Uterus (tissue), 2 donors: Measurements from ENCODE around the gene WWC1.

Experiments
- POLR2A ChIP-seq, 2 donors: fragments of 450-650 bp; IDR thresholded peaks; one replicate each; pipeline ENCODE4 v1.6.1; 2016; ENCODE audit warnings: antibody characterized with exemption in 2 of 2, mild to moderate bottlenecking in 1 of 2, moderate library complexity in 1 of 2
- TF ChIP-seq, protein P1 (sequence below), 4 experiments: fragments of 200-600 bp in 2 of 4; fragments of 450-650 bp in 2 of 4; sonication (generic) in 2 of 4; IDR thresholded peaks; one replicate each; pipeline ENCODE4 v1.5.1; 2016 to 2019; ENCODE audit warnings: antibody characterized with exemption in 4 of 4, mild to moderate bottlenecking in 2 of 4, moderate library complexity in 1 of 4

- TF ChIP-seq, protein P1, sequence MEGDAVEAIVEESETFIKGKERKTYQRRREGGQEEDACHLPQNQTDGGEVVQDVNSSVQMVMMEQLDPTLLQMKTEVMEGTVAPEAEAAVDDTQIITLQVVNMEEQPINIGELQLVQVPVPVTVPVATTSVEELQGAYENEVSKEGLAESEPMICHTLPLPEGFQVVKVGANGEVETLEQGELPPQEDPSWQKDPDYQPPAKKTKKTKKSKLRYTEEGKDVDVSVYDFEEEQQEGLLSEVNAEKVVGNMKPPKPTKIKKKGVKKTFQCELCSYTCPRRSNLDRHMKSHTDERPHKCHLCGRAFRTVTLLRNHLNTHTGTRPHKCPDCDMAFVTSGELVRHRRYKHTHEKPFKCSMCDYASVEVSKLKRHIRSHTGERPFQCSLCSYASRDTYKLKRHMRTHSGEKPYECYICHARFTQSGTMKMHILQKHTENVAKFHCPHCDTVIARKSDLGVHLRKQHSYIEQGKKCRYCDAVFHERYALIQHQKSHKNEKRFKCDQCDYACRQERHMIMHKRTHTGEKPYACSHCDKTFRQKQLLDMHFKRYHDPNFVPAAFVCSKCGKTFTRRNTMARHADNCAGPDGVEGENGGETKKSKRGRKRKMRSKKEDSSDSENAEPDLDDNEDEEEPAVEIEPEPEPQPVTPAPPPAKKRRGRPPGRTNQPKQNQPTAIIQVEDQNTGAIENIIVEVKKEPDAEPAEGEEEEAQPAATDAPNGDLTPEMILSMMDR (IDR thresholded peaks at IDR 0.05): no peak
- no peak for TF ChIP-seq POLR2A (IDR thresholded peaks at IDR 0.05)
Observed at GRCh38 chr5:168334695-168335094, 43.2 kb downstream of the WWC1 start.
